Spleen (tissue), 7 donors: ENCODE data around the gene ZC3H7A.

ENCODE experiments used
- POLR2A ChIP-seq, 3 donors: fragments of 450-650 bp; IDR thresholded peaks; one replicate each; pipeline ENCODE4 v1.5.1; 2017; ENCODE audit warnings: antibody characterized with exemption in 3 of 3, mild to moderate bottlenecking in 1 of 3
- POLR2AphosphoS5 ChIP-seq, 3 donors: sonication (generic); formaldehyde crosslinking; IDR thresholded peaks; one replicate each; pipeline ENCODE4 v1.5.1; 2017; ENCODE audit warnings: antibody characterized with exemption in 3 of 3
- TF ChIP-seq, protein P1 (sequence below), 11 experiments: fragments of 200-600 bp in 7 of 11; fragments of 450-650 bp in 4 of 11; sonication (generic) in 4 of 11; IDR thresholded peaks in 8 of 11; conservative IDR thresholded peaks in 3 of 11; 1 replicate in 7 of 11; 2 replicates in 4 of 11; pipeline versions ENCODE4 v1.4.0 to v1.8.0; 2016 to 2021; ENCODE audit warnings: antibody characterized with exemption in 11 of 11, inconsistent platforms in 4 of 11, mild to moderate bottlenecking in 1 of 11
- donor health status: DM: no; HTN: no; CAD: no; lungs with moderate emphysema.
- donor health status: DM: no; HTN: no; CAD: no.
- donor health status: DM: no; HTN: no; CAD: no.

DNA sequence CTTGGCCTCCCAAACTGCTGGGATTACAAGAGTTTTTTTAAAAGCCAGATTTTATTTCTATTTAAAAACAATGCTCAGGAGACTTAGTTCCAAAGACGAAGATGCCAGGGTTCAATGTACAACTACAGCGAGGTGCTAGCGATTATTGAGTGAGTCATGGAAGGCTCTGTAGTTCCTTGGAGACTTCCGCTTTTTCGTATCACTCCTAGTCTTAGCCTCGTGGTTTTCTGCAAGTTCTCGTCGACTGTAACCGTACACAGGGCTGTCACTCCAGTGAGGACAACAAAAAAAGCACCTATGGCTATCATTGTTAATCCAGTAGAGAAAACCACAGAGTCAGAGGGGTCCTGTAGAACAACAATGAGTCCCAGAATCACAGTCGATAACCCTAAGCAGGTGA, 22.7 kb upstream of the ZC3H7A start:
- TF ChIP-seq, protein P1, sequence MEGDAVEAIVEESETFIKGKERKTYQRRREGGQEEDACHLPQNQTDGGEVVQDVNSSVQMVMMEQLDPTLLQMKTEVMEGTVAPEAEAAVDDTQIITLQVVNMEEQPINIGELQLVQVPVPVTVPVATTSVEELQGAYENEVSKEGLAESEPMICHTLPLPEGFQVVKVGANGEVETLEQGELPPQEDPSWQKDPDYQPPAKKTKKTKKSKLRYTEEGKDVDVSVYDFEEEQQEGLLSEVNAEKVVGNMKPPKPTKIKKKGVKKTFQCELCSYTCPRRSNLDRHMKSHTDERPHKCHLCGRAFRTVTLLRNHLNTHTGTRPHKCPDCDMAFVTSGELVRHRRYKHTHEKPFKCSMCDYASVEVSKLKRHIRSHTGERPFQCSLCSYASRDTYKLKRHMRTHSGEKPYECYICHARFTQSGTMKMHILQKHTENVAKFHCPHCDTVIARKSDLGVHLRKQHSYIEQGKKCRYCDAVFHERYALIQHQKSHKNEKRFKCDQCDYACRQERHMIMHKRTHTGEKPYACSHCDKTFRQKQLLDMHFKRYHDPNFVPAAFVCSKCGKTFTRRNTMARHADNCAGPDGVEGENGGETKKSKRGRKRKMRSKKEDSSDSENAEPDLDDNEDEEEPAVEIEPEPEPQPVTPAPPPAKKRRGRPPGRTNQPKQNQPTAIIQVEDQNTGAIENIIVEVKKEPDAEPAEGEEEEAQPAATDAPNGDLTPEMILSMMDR (IDR thresholded peaks at IDR 0.05 in 8 of 11, conservative IDR thresholded peaks at IDR 0.05 in 3 of 11): no peak
- no peak for TF ChIP-seq POLR2A (IDR thresholded peaks at IDR 0.05)
- TF ChIP-seq POLR2AphosphoS5 (IDR thresholded peaks at IDR 0.05): no peak
